Activated gamma-delta T cell treated with anti-CD3 and anti-CD28 coated beads, Interleukin-2, amount 50 U/mL, for 16 hours (primary cell): ENCODE measurements around the gene NBEAL2.
"Not testable (repeated sequence)": the region's sequence is repeated elsewhere in the genome, so short reads cannot be mapped to it uniquely, and the experiment has no call there.

Experiments
- DNase-seq: peaks from one replicate; pipeline ENCODE4 v3.0.0-alpha.2; 2020; ENCODE audit warnings: low read depth

Gene NBEAL2

DNA sequence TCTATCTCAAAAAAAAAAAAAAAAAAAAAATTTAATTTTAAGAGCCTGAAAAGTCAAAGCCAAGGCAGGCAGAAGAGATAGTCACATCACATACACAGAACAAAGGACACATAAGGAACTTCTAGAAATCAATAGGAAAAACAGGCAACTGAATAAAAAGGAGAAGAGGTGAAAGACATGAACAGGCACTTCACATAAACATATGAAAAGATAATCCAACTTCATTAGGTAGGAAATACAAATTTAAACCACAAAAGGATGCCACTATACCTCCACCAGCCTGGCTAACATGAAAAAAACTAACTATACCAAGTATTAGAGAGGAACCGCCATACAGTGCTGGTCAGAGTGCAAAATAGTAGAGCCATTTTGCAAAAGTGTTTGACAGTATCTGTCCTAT is 17.0 kb upstream of the NBEAL2 start:
- no peak for DNase-seq

GRCh38 chr3:46962990-46963389 is 16.5 kb upstream of the NBEAL2 start:
- no peak for DNase-seq

- DNase-seq: not testable (repeated sequence)
Observed at GRCh38 chr3:46964038-46964590, 15.4 kb upstream of the NBEAL2 start.

DNA sequence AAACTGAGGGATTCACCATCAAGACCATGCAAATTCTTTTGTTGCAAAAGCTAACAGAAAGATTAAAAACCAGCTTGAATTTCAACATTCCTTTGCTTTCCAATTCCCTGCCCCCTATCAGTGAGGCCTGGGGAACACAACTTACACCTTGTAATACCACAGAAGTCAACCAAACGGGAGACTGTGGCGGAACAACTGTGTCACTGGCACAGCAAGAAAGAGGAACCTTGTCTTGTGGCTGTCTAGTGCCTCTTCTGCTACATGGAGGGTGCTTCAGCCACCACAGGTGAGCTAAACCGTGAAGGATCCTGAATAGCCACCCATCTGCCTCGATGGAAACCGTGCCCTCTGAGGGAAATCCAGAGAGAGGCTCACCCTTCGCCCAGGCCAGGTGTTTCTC is 14.3 kb upstream of the NBEAL2 start:
- DNase-seq: no peak

DNA sequence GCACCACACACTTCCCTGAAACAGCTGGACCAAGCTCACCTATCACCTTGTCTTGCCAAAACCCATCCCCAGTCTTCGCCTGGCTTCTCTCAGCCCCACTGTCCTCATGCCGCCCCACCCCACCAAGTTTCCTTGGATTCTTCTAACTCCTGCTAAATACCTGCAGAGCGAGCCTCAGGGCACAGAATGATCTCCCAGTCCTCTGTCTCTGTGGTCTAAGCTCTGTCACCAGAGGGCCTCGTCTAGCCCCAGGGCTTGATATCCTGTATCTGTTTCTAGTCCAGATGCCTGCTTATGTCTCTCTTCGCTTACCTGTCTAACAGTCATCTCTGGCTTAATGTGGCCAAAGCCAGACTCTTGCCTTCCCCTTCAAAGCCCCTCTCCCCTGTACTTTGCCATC is 12.7 kb upstream of the NBEAL2 start:
- DNase-seq: no peak

DNA sequence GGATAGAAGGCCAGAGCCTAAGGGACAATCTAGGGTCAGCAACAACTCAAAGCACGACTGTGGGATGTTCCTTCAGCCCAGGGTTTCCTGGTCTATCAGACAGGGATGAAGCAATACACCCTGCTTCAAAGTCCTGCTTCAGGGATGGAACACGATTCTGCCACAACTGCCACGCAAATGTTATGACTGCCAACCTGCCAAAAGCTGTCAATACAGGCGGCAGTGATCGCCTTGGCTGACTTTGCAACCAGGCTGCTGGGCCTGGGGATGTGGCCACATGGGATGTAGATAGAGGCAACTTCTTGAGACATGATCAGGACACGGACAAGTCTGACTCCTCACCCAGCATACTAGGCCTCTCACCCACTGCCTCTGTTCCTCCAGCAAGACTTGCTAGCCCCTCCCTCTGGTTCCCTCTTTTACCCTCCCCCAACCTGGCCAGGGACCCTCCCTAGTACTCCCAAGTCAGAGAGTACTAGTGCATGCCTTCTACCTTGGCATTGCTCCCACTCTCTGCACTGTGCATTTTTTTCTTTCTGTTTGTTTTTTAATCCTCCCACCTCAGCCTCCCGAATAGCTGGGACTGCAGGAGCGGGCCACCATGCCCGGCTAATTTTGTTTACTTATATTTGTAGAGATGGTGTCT is 10.6 kb upstream of the NBEAL2 start:
- DNase-seq: no peak

- no peak for DNase-seq
Observed at GRCh38 chr3:46970391-46971091, 8.9 kb upstream of the NBEAL2 start.

GRCh38 chr3:46971151-46971550 is 8.3 kb upstream of the NBEAL2 start:
- no peak for DNase-seq

GRCh38 chr3:46971742-46972141 is 7.7 kb upstream of the NBEAL2 start:
- DNase-seq: no peak

DNA sequence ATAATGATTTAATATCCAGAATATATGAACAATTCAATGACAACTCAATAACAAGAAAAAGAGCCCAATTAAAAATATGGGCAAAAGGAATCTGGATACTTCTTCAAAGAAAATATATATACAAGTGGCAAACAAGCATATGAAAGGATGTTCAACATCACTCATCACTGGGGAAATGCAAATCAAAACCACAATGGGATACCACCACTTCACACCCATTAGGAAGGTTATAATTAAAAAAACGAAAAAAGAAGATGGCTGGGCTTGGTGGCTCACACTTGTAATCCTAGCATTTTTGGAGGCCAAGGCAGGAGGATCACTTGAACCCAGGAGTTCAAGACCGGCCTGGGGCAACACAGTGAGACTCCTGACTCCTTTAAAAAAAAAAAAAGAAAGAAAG is 7.1 kb upstream of the NBEAL2 start:
- no peak for DNase-seq

- no peak for DNase-seq
Observed at GRCh38 chr3:46974421-46975171, 4.9 kb upstream of the NBEAL2 start.

GRCh38 chr3:46976326-46977190 is 2.9 kb upstream of the NBEAL2 start, which contains the start of gene CCDC12:
CCDC12 (minus strand) TSS chr3:46976745; CDS start chr3:46976732, 13 bp downstream.
- peak; percentile 90 for DNase-seq

GRCh38 chr3:46977811-46978195 is 1.7 kb upstream of the NBEAL2 start:
- no peak for DNase-seq

DNA sequence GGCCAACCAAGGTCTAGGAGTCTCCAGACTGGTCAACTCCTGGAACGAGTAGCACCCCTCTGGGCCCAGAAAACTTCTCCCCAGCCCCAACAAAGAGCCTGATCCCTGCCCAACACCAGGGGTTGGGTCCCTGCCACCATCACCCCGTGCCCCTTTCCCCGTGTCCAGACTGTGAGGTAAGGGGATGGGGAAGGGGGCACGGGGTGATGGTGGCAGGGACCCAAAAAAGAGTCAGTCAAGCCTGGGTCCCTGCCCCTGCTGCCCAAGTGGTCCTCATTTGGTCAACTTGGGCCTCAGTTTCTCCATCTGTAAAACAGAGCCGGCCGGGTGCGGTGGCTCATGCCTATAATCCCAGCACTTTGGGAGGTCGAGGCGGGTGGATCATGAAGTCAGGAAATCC is 1.1 kb upstream of the NBEAL2 start:
- DNase-seq: no peak

GRCh38 chr3:46979958-46980497 is 562 bp downstream of the NBEAL2 start:
- no peak for DNase-seq

DNA sequence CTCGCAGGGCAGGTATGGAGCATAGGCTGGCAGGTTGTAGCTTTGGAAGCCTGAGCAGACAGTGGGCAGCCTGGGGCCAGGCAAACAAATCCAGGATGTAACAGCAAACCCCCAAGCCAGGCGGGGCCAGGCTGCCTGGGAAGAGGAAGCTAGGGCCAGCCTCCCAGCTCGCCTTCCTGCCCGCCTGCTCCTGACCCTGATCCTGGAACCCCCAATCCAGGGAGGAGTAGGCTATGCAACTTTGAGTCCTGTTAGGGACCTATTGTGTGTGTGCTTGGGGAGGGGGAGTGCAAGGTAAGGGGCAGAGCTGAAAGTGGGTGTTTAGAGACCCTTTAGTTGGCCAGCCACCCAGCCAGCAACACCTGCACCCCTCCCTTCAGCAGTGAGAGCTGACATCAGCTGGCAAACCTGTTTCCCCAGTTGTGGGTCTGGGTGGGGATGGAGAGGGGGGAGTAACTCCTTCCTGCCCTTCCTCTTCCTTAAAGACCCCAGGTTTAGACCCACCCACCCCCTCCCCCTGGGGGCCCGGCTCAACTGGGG is 2.5 kb downstream of the NBEAL2 start:
- DNase-seq: no peak

DNA sequence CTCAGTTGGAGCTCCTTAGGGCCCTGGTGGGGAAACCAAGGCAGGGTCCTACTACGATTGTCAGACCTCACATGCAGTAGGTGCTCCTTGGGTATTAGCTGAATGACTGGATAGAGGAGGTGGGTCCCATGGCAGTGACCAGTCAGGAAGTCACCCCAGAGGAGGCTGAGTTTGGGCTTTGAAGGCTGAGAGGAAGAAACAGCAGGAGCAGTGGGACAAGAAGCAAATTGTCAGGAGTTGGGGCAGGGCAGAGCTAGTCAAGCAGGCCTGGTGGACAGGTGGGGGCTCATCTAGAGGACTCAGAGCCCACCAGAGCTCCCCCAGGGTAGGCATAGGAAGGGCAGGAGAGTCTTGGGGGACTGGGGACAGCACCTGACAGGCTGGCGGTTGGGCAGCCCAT is 3.1 kb downstream of the NBEAL2 start:
- no peak for DNase-seq

GRCh38 chr3:46984591-46985459 is 5.4 kb downstream of the NBEAL2 start:
- no peak for DNase-seq

- no peak for DNase-seq
Observed at GRCh38 chr3:46985588-46985987, 6.1 kb downstream of the NBEAL2 start.

GRCh38 chr3:46986055-46986730 is 6.7 kb downstream of the NBEAL2 start:
- DNase-seq: no peak
